GM21528 (cell line): Measurements from ENCODE around the gene AFAP1.

Experiments used
- ATAC-seq: cut with Tn5 transposase; IDR thresholded peaks from one replicate; pipeline ENCODE4 v1.9.1; 2021; ENCODE audit warnings: mild to moderate bottlenecking, moderate library complexity; ENCODE audit not compliant: unreplicated experiment, low FRiP score

Gene AFAP1

DNA sequence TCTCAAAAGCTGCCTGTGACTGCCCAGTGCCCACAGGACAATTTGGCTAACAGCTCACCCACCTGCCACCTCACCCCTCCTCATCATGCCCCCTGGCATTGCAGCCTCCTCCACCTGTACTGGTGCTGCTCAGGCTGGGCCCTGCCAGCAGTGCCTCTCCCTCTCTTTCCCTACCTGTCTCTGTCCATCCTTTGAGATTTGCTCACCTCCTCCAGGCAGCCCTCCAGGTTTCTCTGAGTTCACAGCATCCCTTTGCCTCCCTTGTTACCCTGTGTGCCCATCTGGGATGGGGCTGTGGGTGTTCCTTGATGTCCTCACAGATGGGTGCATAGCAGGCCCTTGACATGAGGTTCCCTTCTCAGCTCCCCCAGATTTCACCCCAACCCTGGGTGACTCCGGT is 224.9 kb downstream of the AFAP1 start:
- no peak for ATAC-seq

GRCh38 chr4:7714176-7714575 is 225.5 kb downstream of the AFAP1 start:
- ATAC-seq = no peak

DNA sequence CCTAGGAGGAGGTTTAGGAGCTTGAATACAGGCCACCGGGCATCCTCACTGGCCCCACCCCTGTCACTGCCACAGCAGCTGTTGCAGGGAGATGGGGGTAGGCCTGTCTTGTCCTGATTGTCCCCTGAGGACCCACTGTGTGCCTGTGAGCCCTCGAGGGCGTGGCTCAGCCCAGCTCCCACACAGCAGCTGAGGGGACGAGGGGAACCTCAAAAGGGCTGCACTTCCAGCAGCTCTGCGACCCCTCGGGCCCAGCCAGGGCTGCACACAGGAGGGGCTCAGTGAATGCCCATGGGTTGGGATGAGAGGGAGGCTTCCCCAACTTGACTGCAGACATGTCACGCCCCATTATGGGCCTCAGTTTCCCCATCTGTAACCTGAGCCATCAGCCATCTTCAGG is 225.9 kb downstream of the AFAP1 start:
- ATAC-seq = no peak

GRCh38 chr4:7712021-7712671 is 227.5 kb downstream of the AFAP1 start:
- no peak for ATAC-seq

DNA sequence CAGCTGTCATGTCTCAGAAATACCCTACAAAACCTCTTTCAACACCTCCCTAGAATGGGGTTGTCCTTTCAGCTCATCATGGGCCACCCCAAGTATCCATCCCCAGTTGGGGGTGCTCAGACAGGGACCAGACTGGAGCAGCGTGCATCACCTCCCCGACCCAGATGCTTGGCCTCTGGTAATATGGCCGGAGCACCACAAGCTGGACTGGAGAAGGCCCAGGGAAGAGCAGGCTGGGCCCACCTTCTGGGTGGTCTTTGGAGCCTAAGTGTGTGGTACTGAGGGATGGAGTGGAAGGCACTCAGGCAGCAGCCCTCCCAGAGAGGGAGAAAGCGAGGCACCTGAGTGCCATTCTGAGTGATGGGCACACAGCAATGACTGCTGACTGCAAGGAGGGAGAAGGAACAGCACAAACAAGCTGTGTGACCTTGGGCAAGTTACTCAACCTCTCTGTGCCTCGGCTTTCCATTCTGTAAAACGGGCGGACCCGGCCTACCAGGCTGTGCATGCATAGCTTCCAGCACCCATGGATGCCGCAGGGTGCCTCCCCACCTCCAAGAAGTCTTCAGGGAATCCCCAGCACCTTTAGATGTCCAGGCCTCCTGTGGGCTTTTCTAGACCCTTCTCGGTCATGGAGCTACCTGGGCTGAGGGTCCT is 228.2 kb downstream of the AFAP1 start:
- no peak for ATAC-seq

DNA sequence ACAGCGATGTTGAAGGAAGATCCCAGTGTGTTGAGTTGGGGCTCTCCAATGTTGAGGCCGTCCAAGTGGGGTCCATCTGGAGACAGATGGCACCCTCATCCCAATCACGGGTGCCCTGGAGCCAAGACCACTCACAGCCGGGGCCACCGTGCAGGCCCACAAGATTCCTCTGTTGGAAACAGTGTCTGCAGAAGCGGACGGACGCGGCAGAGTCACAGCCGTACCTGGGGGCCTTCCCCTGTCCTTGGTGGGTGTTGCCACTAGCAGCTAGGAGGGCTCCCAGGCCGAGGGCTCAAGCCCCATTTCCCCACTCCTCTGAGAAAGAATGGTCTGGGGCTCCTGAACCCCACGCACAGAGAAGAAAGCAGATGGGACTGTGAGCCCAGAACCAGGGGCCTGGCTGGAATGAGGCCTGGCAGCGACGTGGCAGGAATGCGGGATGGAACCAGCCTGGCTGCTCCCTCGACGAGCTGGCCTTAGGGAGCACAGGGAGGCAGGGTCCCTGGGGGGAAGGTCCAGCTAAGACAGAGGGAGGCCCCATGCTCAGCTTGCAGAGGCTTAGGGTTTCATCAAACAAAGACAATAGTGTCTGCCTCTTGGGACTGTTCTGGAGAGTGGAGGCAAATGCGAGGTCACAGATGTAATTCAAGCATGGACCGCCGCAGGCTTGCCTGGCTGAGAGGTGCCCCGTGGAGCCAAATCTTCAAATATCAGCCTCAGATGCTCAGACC is 228.9 kb downstream of the AFAP1 start:
- no peak for ATAC-seq

DNA sequence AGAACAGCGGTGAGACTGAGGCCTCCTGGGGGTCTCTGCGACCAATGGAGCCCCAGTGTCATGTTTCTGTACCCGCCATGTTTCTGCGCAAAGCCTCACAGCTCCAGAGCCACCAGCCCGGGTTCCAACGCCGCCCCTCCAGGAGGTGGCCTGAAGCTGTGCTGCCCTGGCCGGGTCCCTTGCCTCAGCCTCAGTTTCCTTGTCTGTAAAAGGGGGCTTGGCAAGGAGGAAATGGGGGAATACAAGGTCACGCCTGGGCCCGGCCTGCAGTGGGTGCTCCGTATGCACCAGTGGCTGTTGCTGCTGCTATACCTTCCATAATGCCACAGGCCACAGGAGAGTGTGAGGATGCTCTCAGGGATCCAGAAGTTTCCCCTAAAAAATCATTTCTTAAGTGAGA is 229.5 kb downstream of the AFAP1 start:
- ATAC-seq = no peak

- ATAC-seq = no peak
Observed at GRCh38 chr4:7709431-7709830, 230.2 kb downstream of the AFAP1 start.

- no peak for ATAC-seq
Observed at GRCh38 chr4:7708981-7709380, 230.7 kb downstream of the AFAP1 start.
